OCI-LY1 (cell line): ENCODE measurements around the gene CCDC181.

Source experiments
- CTCF ChIP-seq: fragments of 200-600 bp; sonication (generic), shearing (Covaris generic); IDR thresholded peaks from 2 replicates; pipeline ENCODE4 v1.5.1; 2017; ENCODE audit warnings: mild to moderate bottlenecking, antibody characterized with exemption, low read length, moderate library complexity, mixed read lengths
- EZH2 ChIP-seq: fragments of 200-600 bp; sonication (generic), shearing (Covaris generic); IDR thresholded peaks from 2 replicates; pipeline ENCODE4 v1.8.0; 2017; ENCODE audit warnings: borderline replicate concordance, mixed run types, mild to moderate bottlenecking, antibody characterized with exemption, low read length, moderate library complexity, mixed read lengths

- TF ChIP-seq CTCF, result no peak
- TF ChIP-seq EZH2, result no peak
Observed at GRCh38 chr1:169390303-169390702, 37.0 kb downstream of the CCDC181 start.
